Skeletal muscle tissue (tissue), 4 donors: ENCODE measurements around the gene CORO1C. TPM values are rescaled to one million over a fixed set of nuclear protein-coding genes. Genes with fewer than 3 reads are reported as not detected.
"Not testable (repeated sequence)": the region's sequence is repeated elsewhere in the genome, so short reads cannot be mapped to it uniquely, and the experiment has no call there.

Experiments used
- H3K27ac ChIP-seq: one replicate; pipeline ENCODE4 v1.7.0; 2013; ENCODE audit warnings: mild to moderate bottlenecking, low read depth, low read length, inconsistent platforms
- H3K27me3 ChIP-seq, 3 donors: one replicate each; pipeline ENCODE4 v1.7.0; 2013; ENCODE audit warnings: low read length in 3 of 3; ENCODE audit not compliant: control insufficient read depth in 3 of 3, insufficient read depth in 3 of 3
- H3K36me3 ChIP-seq, 3 donors: one replicate each; pipeline ENCODE4 v1.7.0; 2013; ENCODE audit warnings: low read length in 3 of 3; ENCODE audit not compliant: control insufficient read depth in 3 of 3, insufficient read depth in 3 of 3
- H3K4me1 ChIP-seq, 3 donors: one replicate each; pipeline ENCODE4 v1.7.0; 2013; ENCODE audit warnings: low read length in 3 of 3, mild to moderate bottlenecking in 3 of 3; ENCODE audit not compliant: control insufficient read depth in 3 of 3, insufficient read depth in 3 of 3
- H3K4me3 ChIP-seq, 3 donors: one replicate each; pipeline ENCODE4 v1.7.0; 2013; ENCODE audit warnings: low read length in 3 of 3
- H3K9ac ChIP-seq, 3 donors: one replicate each; pipeline ENCODE4 v1.7.0; 2013; ENCODE audit warnings: low read length in 3 of 3, mild to moderate bottlenecking in 3 of 3, moderate library complexity in 2 of 3, low read depth in 1 of 3
- H3K9me3 ChIP-seq, 3 donors: one replicate each; pipeline ENCODE4 v1.7.0; 2013; ENCODE audit warnings: low read length in 3 of 3; ENCODE audit not compliant: control insufficient read depth in 3 of 3
- total RNA-seq: library from RNA; depleted of rRNA; stranded (reverse); fragments of >200 nt; gene quantifications from one replicate; pipeline ENCODE4 v1.2.3, GENCODE V29; 2014
- donor health status: Osteomylitis.

The CORO1C gene
- total RNA-seq, 1 donor from 2014 or later, result 154 TPM

DNA sequence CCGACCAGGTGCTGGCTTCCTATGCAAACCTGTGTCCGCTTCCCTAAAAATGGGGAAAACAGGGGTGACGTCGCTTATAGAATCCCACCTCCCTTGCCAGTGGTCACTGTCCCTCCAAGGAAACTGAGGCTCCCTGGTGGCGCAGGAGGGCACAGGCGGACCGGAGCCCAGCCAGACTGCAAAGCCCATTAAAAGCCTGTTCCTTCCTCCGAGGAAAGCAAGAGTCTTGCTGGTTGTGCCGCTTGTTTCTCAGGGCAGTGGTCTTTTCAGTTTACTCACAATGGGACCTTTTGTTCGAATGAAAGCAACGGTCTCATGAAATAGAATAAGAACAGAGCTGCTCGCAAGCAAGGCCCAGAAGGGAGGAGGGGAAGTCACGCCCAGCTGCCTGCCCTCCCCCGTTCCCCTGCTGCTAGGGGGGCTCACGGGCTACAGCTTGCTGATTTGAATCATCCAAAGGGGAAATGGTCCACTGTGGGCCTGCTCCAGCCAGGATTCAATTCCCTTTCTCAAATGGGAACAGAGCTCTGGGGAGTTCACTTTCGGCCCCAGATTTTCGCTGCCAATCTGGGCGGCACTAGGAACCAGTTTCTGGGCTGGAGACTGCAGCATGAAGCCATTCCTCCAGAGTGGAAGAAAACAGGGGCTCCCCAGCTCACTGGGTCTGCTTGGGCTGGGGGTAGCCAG is 93.0 kb downstream of the CORO1C start:
- Histone ChIP-seq H3K9me3 (no peaks in the 10 kb centered on the region), H3K4me1 (peaks cover 14 to 53% (median 37%) of the 10 kb centered on the region in 3 donors), H3K4me3 (peak overlapping the region in 1 of 3 donors; percentile 49), H3K36me3 (no peaks in the 10 kb centered on the region), H3K27me3 (peaks cover 0 to 19% (median 3%) of the 10 kb centered on the region in 3 donors), H3K9ac (peak overlapping the region; percentile 12 to 66 (median 28)), H3K27ac (no peak overlapping the region)

DNA sequence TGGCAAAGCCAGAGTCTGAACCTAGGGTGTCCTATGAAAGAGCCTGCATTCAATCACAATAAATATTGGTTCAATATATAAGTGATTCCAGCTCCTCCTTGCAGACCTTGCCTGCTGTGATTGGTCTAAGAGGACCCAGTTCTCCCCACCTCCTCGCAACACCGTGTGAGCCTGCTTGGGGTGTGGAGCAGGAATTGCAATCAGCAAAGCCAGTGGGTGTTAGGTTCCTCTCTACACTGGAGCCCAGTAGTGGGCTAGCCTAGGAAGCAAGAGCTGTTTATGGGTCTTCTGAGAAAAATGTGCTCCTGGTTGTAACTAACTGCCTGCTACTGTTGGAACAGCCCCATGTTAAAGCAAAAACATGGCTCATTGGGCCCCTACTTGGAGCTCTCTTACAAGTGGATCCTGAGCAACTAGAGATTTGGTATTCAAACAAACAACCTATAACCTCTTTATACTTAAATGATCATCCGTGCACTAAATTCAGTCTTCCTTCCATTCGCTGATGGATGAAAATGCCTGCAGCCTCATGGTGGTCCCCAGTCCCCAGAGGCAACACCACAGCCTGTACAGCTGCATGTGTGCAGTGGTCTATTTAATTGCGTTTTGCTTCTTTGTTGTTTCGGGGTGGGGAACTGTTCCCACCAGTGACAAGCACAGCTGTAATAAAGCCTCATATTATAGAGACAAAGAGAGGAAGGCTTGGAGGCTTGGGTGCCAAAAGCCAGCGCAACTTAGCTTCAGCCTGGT is 93.9 kb downstream of the CORO1C start:
- H3K4me3 ChIP-seq, result no peak overlapping the region
- H3K36me3 ChIP-seq, result no peaks in the 10 kb centered on the region
- H3K4me1 ChIP-seq, result peaks cover 14 to 48% (median 31%) of the 10 kb centered on the region in 3 donors
- no peaks in the 10 kb centered on the region for H3K9me3 ChIP-seq
- peak overlapping the region in 1 of 3 donors; percentile 23 for H3K9ac ChIP-seq
- H3K27ac ChIP-seq, result no peak overlapping the region
- peaks cover 0 to 19% (median 3%) of the 10 kb centered on the region in 3 donors for H3K27me3 ChIP-seq

DNA sequence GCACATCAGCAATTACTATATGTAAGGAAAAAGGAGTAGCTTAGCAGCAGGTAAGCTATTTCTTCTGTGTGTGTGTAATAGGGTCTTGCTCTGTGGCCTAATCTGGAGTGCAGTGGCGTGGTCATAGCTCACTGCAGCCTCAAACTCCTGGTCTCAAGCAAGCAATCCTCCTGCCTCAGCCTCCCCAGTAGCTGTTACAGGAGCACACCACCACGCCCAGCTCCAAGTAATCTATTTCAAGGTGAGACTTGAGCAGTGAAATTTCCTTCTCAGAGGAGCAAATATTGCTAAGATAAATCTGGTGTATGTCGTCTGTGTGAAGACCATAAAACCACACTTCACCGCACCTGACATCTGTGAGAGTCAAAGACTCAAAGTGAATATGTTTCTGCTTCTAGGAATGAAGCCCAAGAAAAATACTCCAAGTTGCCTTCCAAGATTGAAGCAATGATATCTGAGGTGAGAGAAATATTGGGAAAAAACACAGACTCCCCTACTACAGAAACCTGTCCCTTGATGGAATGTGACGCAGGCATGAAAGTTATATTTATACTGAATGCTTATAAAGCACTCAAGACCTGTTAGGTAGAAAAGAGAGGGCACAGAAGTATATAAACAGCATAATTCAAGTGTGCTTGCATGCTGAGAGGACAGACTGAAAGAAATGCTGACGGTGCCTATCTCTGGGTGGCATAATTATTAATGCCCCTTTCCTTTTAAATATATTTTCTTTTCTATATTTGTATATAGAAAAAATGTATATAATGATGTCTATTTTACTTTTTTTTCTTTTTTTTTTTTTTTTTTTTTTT is 95.1 kb downstream of the CORO1C start:
- Histone ChIP-seq H3K9me3 (no peaks in the 10 kb centered on the region), H3K9ac (no peak overlapping the region), H3K27ac (no peak overlapping the region), H3K27me3 (peaks cover 0 to 19% (median 3%) of the 10 kb centered on the region in 3 donors), H3K36me3 (no peaks in the 10 kb centered on the region), H3K4me3 (no peak overlapping the region), H3K4me1 (peaks cover 12 to 36% (median 21%) of the 10 kb centered on the region in 3 donors)

DNA sequence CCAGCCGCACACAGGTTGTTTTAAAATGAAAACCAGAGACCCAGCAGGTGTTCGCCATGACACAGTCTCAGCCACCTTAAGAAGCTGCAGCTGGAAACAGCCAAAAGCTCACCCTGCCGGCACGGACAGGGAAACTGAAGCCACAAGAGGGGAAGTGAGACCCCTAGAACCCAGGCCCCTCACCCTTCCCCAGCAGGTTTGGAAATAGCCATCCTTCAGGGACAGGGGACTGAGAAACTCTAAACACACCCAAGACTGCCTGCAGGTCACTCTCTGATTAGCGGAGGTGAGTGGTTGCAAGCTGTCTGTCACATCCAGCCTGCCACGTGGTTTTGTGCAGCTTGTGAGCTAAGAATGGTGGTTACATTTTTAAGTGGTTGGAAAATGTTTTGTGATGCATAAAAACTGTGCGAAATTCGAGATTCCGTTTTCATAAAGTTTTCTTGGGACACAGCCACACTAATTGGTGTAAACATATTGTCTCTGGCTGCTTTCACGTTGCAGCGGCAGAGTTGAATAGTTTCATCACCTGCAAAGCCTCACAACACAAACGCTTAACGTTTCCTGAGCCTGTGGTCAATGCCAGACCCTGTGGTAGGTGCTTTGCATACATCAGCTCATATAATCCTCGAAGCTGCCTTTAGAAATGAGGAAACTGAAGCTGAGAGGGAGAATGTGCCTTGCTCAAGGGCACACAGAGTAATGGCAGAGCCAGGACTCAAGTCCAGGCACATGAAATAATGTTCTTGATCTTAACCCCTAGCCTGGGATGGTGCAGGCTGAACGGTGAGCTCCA is 95.9 kb downstream of the CORO1C start:
- peaks cover 0 to 19% (median 3%) of the 10 kb centered on the region in 3 donors for H3K27me3 ChIP-seq
- no peaks in the 10 kb centered on the region for H3K9me3 ChIP-seq
- H3K9ac ChIP-seq, result no peak overlapping the region
- H3K27ac ChIP-seq, result no peak overlapping the region
- no peak overlapping the region for H3K4me3 ChIP-seq
- no peaks in the 10 kb centered on the region for H3K36me3 ChIP-seq
- peaks cover 12 to 38% (median 18%) of the 10 kb centered on the region in 3 donors for H3K4me1 ChIP-seq

DNA sequence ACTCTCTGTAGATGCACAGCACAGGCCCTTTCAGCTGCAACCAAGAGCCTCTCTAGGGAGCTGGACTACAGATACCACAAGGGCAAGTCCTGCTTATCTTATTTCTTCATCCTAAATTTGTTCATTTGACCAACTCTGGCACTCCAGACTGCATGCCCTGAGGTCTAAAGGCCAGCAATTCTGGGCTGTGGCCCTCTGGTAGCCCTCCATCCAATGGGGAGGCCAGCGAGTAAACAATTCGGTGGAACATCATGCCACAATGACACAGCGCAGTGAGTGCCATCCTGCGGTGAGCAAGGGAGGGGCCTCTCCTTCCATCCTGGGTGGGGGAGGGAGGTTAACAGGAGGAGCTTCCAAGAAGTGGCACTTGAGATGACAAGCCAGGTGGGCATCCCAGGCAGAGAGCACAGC is 97.0 kb downstream of the CORO1C start:
- H3K36me3 ChIP-seq, result no peaks in the 10 kb centered on the region
- peak overlapping the region; percentile 56 for H3K27ac ChIP-seq
- H3K4me1 ChIP-seq, result peaks cover 12 to 41% (median 19%) of the 10 kb centered on the region in 3 donors
- peaks cover 0 to 19% (median 3%) of the 10 kb centered on the region in 3 donors for H3K27me3 ChIP-seq
- H3K4me3 ChIP-seq, result no peak overlapping the region
- no peak overlapping the region for H3K9ac ChIP-seq
- H3K9me3 ChIP-seq, result no peaks in the 10 kb centered on the region

DNA sequence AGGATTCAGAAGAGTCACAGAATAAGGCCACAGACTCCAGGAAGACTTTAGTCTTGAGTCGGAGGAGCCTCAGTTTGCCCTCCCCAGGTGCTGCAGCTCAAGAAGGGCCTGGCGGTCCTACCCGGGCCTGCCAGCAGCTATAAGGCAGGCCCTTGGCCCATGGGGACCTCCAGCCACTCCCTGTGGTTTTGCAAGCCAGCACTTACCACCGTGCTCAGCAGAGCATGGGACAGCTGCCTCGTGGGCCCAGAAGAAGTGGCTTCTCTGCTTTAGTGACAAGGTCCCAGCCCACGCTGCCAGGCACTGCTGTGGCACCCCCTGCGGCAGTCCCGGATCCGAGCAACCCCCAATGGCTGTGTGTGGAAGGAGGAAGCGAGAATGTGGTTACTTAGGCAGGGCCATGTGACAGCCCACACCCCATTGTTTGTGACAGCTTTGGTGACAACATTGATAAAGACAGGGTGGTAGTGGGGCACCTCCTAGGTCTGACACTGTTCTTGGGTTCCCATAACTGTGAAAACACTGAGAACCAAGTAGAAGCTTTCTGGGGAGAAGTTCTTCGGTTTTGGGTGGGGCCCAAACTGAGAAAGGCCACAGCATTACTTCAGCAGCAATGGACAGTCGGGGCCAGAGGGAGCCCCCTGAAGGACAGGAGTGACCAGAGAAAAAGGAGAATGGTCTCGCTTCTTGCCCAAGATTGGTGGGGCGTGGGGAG is 97.6 kb downstream of the CORO1C start, which contains the start of gene SELPLG:
TSS of gene SELPLG (minus strand) at position 361 of the 715 bp plus-strand sequence. CDS start 9,587 bp downstream, outside the sequence.
- Histone ChIP-seq H3K27ac (peak within 1 kb of the TSS; percentile 56), H3K9ac (peak within 1 kb of the TSS in 2 of 3 donors; percentile 3 to 25), H3K4me1 (peaks cover 9 to 40% (median 19%) of the 10 kb centered on the region in 3 donors), H3K4me3 (no peak within 1 kb of the TSS), H3K27me3 (peaks cover 0 to 18% (median 3%) of the 10 kb centered on the region in 3 donors), H3K9me3 (no peaks in the 10 kb centered on the region), H3K36me3 (no peaks in the 10 kb centered on the region)

DNA sequence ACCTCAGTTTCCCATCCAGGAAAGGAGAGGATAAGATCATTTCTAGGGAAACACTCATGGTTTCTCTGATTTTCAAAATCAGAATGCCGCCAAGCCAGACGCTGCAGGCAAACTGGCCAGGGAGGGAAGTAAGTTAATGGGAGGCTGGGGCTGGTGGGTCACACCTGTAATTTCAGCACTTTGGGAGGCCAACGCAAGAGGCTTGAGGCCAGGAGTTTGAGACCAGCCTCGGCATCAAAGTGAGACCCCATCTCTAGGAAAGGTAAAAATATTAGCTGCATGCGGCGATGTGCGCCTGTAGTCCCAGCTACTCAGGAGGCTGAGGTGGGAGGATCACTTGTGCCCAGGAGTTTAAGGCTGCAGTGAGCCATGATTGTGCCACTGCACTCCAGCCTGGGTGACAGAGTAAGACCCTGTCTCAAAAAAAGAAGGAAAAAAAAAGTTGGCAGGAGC is 98.2 kb downstream of the CORO1C start:
- Histone ChIP-seq H3K36me3 (no peaks in the 10 kb centered on the region), H3K27ac (peak overlapping the region; percentile 36), H3K27me3 (peaks cover 0 to 13% (median 3%) of the 10 kb centered on the region in 3 donors), H3K4me3 (no peak overlapping the region), H3K9me3 (no peaks in the 10 kb centered on the region), H3K9ac (peak overlapping the region in 1 of 3 donors; percentile 25), H3K4me1 (peaks cover 3 to 34% (median 13%) of the 10 kb centered on the region in 3 donors)

DNA sequence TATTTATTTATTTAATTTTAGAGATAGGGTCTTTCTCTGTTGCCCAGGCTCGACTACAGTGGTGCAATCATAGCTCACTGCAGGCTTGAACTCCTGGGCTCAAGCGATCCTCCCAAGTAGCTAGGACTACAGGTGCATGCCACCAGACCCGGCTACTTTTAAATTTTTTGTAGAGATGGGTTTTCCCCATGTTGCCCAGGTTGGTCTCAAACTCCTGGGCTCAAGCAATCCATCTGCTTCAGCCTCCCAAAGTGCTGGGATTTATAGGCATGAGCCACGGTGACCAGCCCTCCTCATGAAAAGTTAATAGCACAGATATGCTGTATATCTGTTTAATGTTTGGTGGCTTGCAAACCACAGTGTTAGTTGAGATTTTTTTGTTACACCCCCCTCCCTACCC is 100.1 kb downstream of the CORO1C start:
- H3K36me3 ChIP-seq, H3K27ac ChIP-seq, H3K9me3 ChIP-seq, H3K9ac ChIP-seq, H3K27me3 ChIP-seq, H3K4me3 ChIP-seq: not testable (repeated sequence)
- H3K4me1 ChIP-seq, result peaks cover 0 to 32% (median 11%) of the 10 kb centered on the region in 3 donors
